ENCODE results near the gene FXYD5. TPM values are rescaled to one million over a fixed set of nuclear protein-coding genes. Genes with fewer than 3 reads are reported as not detected.

The FXYD5 gene
- total and polyA plus RNA-seq, 4 donors = 2.2 to 22.0 (median 7.3) TPM

DNA sequence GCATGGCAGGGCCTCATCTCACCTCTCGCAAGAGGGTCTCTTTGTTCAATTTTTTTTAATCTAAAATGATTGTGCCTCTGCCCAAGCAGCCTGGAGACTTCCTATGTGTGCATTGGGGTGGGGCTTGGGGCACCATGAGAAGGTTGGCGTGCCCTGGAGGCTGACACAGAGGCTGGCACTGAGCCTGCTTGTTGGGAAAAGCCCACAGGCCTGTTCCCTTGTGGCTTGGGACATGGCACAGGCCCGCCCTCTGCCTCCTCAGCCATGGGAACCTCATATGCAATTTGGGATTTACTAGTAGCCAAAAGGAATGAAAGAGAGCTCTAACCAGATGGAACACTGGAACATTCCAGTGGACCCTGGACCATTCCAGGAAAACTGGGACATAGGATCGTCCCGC, 31.0 kb upstream of the FXYD5 start:
- Histone ChIP-seq H3K36me3 (ENCODE audit: control insufficient read depth in 4 of 4, insufficient read depth in 3 of 4, low read depth in 1 of 4, low read length in 3 of 4) (no peaks in the 10 kb centered on the region), H3K4me3 (ENCODE audit: low read depth in 1 of 3, low read length in 3 of 3) (peak overlapping the region in 1 of 3 donors; percentile 93), H3K27me3 (ENCODE audit: control insufficient read depth in 4 of 4, insufficient read depth in 4 of 4, low read length in 3 of 4) (no peaks in the 10 kb centered on the region), H3K9me3 (ENCODE audit: control insufficient read depth in 4 of 4, low read length in 3 of 4) (no peaks in the 10 kb centered on the region), H3K27ac (ENCODE audit: low read depth in 1 of 2, low read length in 2 of 2) (no peak overlapping the region), H3K9ac (ENCODE audit: low read depth in 1 of 2, low read length in 2 of 2) (peak overlapping the region in 1 of 2 donors; percentile 90), H3K4me1 (ENCODE audit: control insufficient read depth in 4 of 4, insufficient read depth in 4 of 4, low read length in 3 of 4) (peaks cover 4 to 19% (median 15%) of the 10 kb centered on the region in 4 donors)
- 75% methylated on average over 5 of the region's 5 CpGs for WGBS
- TF ChIP-seq CTCF (IDR thresholded peaks at IDR 0.05; ENCODE audit: low read depth, low read length, missing input control) (no peak), FOXA1 (IDR thresholded peaks at IDR 0.05) (no peak), JUND (IDR thresholded peaks at IDR 0.05) (no peak), TAF1 (conservative IDR thresholded peaks at IDR 0.05) (no peak), RXRA (IDR thresholded peaks at IDR 0.05) (no peak), RAD21 (IDR thresholded peaks at IDR 0.05) (no peak), NR2F2 (IDR thresholded peaks at IDR 0.05) (no peak)
- TF ChIP-seq, protein P1, sequence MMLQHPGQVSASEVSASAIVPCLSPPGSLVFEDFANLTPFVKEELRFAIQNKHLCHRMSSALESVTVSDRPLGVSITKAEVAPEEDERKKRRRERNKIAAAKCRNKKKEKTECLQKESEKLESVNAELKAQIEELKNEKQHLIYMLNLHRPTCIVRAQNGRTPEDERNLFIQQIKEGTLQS (IDR thresholded peaks at IDR 0.05) = no peak
- TF ChIP-seq, protein P2, sequence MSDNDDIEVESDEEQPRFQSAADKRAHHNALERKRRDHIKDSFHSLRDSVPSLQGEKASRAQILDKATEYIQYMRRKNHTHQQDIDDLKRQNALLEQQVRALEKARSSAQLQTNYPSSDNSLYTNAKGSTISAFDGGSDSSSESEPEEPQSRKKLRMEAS (IDR thresholded peaks at IDR 0.05) = no peak
- no peak for DNase-seq (ENCODE audit: low spot score)

DNA sequence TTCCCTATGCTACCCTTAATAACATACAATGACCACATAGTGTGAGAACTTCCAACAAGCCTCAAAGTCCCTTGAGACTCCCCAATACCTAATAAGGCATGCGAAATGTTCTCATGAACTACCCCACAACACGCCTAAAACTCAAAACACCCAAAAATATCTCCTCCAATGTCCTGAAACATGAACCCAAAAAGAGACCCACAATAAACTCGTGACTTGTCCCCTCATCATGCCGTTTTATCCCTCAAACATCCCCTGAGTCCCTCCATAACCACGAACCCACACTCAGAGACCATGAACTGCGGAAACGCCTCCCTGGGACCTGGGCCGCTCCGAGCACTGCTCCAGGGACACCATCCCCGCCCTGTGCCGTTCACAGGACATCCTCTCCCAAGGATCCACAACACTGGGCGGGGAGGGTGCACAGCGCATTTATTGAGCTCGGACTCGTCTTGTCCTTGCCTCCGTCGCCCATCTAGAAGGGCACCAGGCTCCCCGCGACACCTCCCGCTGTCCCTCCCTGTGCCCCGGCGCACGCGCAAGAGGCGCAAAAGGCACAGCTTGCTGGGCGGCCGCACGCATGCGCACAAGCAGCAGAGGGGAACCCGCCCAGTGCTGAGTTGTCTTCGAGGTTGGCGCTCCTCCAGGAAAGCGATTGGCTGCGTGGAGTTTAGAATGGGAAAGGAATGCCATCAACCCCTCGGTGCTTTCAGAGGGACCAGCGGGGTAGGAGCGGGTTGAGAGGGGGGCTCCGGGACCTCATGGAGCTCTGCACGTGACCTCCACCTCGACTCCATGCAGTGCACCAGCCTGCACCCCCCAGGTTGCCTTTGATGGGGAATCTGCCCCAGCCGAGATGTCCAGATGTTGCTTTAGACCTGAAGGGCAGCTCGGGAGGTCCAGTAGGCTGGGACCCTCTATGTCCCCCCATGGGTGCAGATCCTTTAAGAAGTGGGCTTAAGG, 30.2 kb upstream of the FXYD5 start:
- Histone ChIP-seq H3K36me3 (ENCODE audit: control insufficient read depth in 4 of 4, insufficient read depth in 3 of 4, low read depth in 1 of 4, low read length in 3 of 4) (no peaks in the 10 kb centered on the region), H3K27me3 (ENCODE audit: control insufficient read depth in 4 of 4, insufficient read depth in 4 of 4, low read length in 3 of 4) (no peaks in the 10 kb centered on the region), H3K9ac (ENCODE audit: low read depth in 1 of 2, low read length in 2 of 2) (peak overlapping the region; percentile 61 to 90), H3K4me1 (ENCODE audit: control insufficient read depth in 4 of 4, insufficient read depth in 4 of 4, low read length in 3 of 4) (peaks cover 4 to 18% (median 13%) of the 10 kb centered on the region in 4 donors), H3K9me3 (ENCODE audit: control insufficient read depth in 4 of 4, low read length in 3 of 4) (no peaks in the 10 kb centered on the region), H3K27ac (ENCODE audit: low read depth in 1 of 2, low read length in 2 of 2) (peak overlapping the region; percentile 83 to 86), H3K4me3 (ENCODE audit: low read depth in 1 of 3, low read length in 3 of 3) (peak overlapping the region; percentile 56 to 93 (median 60))
- 12% methylated on average over 42 of the region's 42 CpGs for WGBS
- TF ChIP-seq, protein P2 (IDR thresholded peaks at IDR 0.05) = no peak
- TF ChIP-seq YY1 (IDR thresholded peaks at IDR 0.05) = peak; percentile 64
- peak; percentile 35 for TF ChIP-seq REST (IDR thresholded peaks at IDR 0.05)
- peak; percentile 88 for DNase-seq (ENCODE audit: low spot score)

Data from liver (tissue), 9 donors.